HCT116 (cell line): ENCODE results near the gene COMMD4. TPM values are rescaled to one million over a fixed set of nuclear protein-coding genes. Genes with fewer than 3 reads are reported as not detected.
A peak's percentile ranks its signal among the peaks of the same experiment; 100 is the strongest.

ENCODE experiments used
- ATAC-seq: fragments of 200-7000 bp; cut with Tn5 transposase; 2 replicates; pipeline ENCODE4 v1.9.1; 2020; ENCODE audit warnings: mild to moderate bottlenecking, moderate library complexity
- BruUV-seq: library from RNA; stranded (reverse); fragments of 400-500 nt; replicated peaks from 2 replicates; lab custom pipeline; 2021; lab: Mats Ljungman, UMichigan
- CTCF ChIA-PET: fragments of 300-600 bp; sonication (Branson Sonifier 250); formaldehyde crosslinking; loops from one replicate; lab custom pipeline; 2021; ENCODE audit warnings: antibody characterized with exemption; lab: Charles Lee
- POLR2A ChIA-PET: fragments of 300-600, 350-600 bp; sonication (Branson Sonifier 250); formaldehyde crosslinking; loops from one replicate; lab custom pipeline; 2021; ENCODE audit warnings: antibody characterized with exemption; lab: Charles Lee
- RAD21 ChIA-PET, 2 experiments: fragments of 300-600 bp; sonication (Branson Sonifier 250); formaldehyde crosslinking; loops; one replicate each; lab custom pipeline; 2023; ENCODE audit warnings: low total read pairs in 2 of 2; ENCODE audit not compliant: uncharacterized antibody in 2 of 2, unreplicated experiment in 2 of 2, low non-redundant PET in 1 of 2; lab: Charles Lee
- DNase-seq: peaks from one replicate; pipeline ENCODE4 v3.0.0-alpha.2; 2010; ENCODE audit warnings: low read depth, low spot score
- H2AFZ ChIP-seq: fragments of 200-600 bp; shearing (Covaris generic), sonication (generic); 2 replicates; pipeline ENCODE4 v1.6.1; 2017; ENCODE audit warnings: low read depth, mixed run types, mixed read lengths, antibody characterized with exemption, low read length; ENCODE audit not compliant: poor library complexity, severe bottlenecking
- H3K27ac ChIP-seq: 2 replicates; pipeline ENCODE4 v1.5.1; 2012; ENCODE audit warnings: low read depth, low read length
- H3K27me3 ChIP-seq: fragments of 200-600 bp; sonication (generic); 2 replicates; pipeline ENCODE4 v1.6.1; 2016; ENCODE audit warnings: mixed run types, low read length, mixed read lengths; ENCODE audit not compliant: insufficient read depth
- H3K36me3 ChIP-seq, 2 experiments: fragments of 200-500 bp in 1 of 2; fragments of 200-600 bp in 1 of 2; sonication (Bioruptor generic) in 1 of 2; sonication (generic) in 1 of 2; 2 replicates each; pipeline versions ENCODE4 v1.5.1 to v1.6.1; 2014 to 2016; ENCODE audit warnings: low read length in 2 of 2, inconsistent platforms in 1 of 2, mixed read lengths in 1 of 2, mixed run types in 1 of 2; ENCODE audit not compliant: insufficient read depth in 2 of 2, control insufficient read depth in 1 of 2
- H3K4me1 ChIP-seq, 2 experiments: fragments of 200-600 bp in 1 of 2; sonication (generic) in 1 of 2; 2 replicates each; pipeline versions ENCODE4 v1.5.1 to v1.6.1; 2012 to 2017; ENCODE audit warnings: low read length in 2 of 2, inconsistent platforms in 1 of 2, mild to moderate bottlenecking in 1 of 2, mixed read lengths in 1 of 2, mixed run types in 1 of 2, moderate library complexity in 1 of 2; ENCODE audit not compliant: insufficient read depth in 2 of 2, control insufficient read depth in 1 of 2
- H3K4me2 ChIP-seq: fragments of 200-600 bp; sonication (generic); 2 replicates; pipeline ENCODE4 v1.6.1; 2017; ENCODE audit warnings: mixed run types, low read length, mixed read lengths
- H3K4me3 ChIP-seq, 2 experiments: fragments of 200-600 bp in 1 of 2; sonication (generic) in 1 of 2; replicated peaks in 1 of 2; 2 replicates each; pipeline ENCODE4 v1.5.1; 2011 to 2016; ENCODE audit warnings: low read length in 2 of 2, control low read depth in 1 of 2, low read depth in 1 of 2, mild to moderate bottlenecking in 1 of 2, mixed read lengths in 1 of 2, mixed run types in 1 of 2
- H3K79me2 ChIP-seq: fragments of 200-600 bp; sonication (generic); 2 replicates; pipeline ENCODE4 v1.6.1; 2017; ENCODE audit warnings: mild to moderate bottlenecking, mixed run types, low read length, moderate library complexity, mixed read lengths; ENCODE audit not compliant: insufficient read depth
- H3K9ac ChIP-seq: fragments of 200-600 bp; sonication (generic); 2 replicates; pipeline ENCODE4 v1.6.1; 2016; ENCODE audit warnings: low read length, mixed read lengths
- H3K9me2 ChIP-seq: fragments of 200-600 bp; sonication (generic), shearing (Covaris generic); 2 replicates; pipeline ENCODE4 v1.6.1; 2017; ENCODE audit warnings: mixed run types, mild to moderate bottlenecking, moderate library complexity; ENCODE audit not compliant: insufficient read depth
- H3K9me3 ChIP-seq, 2 experiments: fragments of 200-500 bp in 1 of 2; fragments of 200-600 bp in 1 of 2; sonication (Bioruptor generic) in 1 of 2; sonication (generic) in 1 of 2; 2 replicates each; pipeline ENCODE4 v1.6.1; 2014 to 2017; ENCODE audit warnings: low read length in 2 of 2, mixed read lengths in 2 of 2, inconsistent platforms in 1 of 2, low read depth in 1 of 2, mild to moderate bottlenecking in 1 of 2, mixed run types in 1 of 2, moderate library complexity in 1 of 2; ENCODE audit not compliant: control insufficient read depth in 1 of 2, insufficient read depth in 1 of 2
- H4K20me1 ChIP-seq: fragments of 200-600 bp; sonication (generic), shearing (Covaris generic); 2 replicates; pipeline ENCODE4 v1.6.1; 2017; ENCODE audit warnings: mixed run types, mild to moderate bottlenecking, moderate library complexity; ENCODE audit not compliant: insufficient read depth
- ATF3 ChIP-seq: IDR thresholded peaks from 2 replicates; pipeline ENCODE4 v1.6.1; 2012
- CBX3 ChIP-seq: IDR thresholded peaks from 2 replicates; pipeline ENCODE4 v1.6.1; 2012; ENCODE audit warnings: low read depth
- CEBPB ChIP-seq: IDR thresholded peaks from 2 replicates; pipeline ENCODE4 v1.6.1; 2012; ENCODE audit warnings: low read depth
- CTCF ChIP-seq, 3 experiments: fragments of 200-600 bp in 1 of 3; sonication (generic) in 1 of 3; IDR thresholded peaks in 2 of 3; conservative IDR thresholded peaks in 1 of 3; 2 replicates each; pipeline ENCODE4 v1.5.1; 2012 to 2017; ENCODE audit warnings: low read depth in 2 of 3, low read length in 2 of 3, antibody characterized with exemption in 1 of 3, borderline replicate concordance in 1 of 3, control low read depth in 1 of 3, mild to moderate bottlenecking in 1 of 3, mixed read lengths in 1 of 3, mixed run types in 1 of 3, moderate library complexity in 1 of 3; ENCODE audit not compliant: insufficient read depth in 1 of 3
- EGR1 ChIP-seq: IDR thresholded peaks from 2 replicates; pipeline ENCODE4 v1.6.1; 2012; ENCODE audit warnings: low read depth
- EZH2 ChIP-seq: fragments of 200-600 bp; sonication (generic); IDR thresholded peaks from 2 replicates; pipeline ENCODE4 v1.6.1; 2017; ENCODE audit warnings: antibody characterized with exemption, mixed run types
- EZH2phosphoT487 ChIP-seq: fragments of 200-600 bp; IDR thresholded peaks from 2 replicates; pipeline ENCODE4 v1.6.1; 2018; ENCODE audit warnings: antibody characterized with exemption, borderline replicate concordance
- FOSL1 ChIP-seq: IDR thresholded peaks from 2 replicates; pipeline ENCODE4 v1.6.1; 2012; ENCODE audit warnings: low read depth
- JUND ChIP-seq: IDR thresholded peaks from 2 replicates; pipeline ENCODE4 v1.6.1; 2012
- MAX ChIP-seq: IDR thresholded peaks from 2 replicates; pipeline ENCODE4 v1.6.1; 2012
- POLR2A ChIP-seq: IDR thresholded peaks from 2 replicates; pipeline ENCODE4 v1.7.0; 2011; ENCODE audit warnings: borderline replicate concordance; ENCODE audit not compliant: insufficient read depth, insufficient read length; ENCODE audit errors: extremely low read depth
- POLR2AphosphoS5 ChIP-seq: IDR thresholded peaks from 2 replicates; pipeline ENCODE4 v1.6.1; 2011; ENCODE audit warnings: mild to moderate bottlenecking, low read depth, low read length, moderate library complexity
- RAD21 ChIP-seq: IDR thresholded peaks from 2 replicates; pipeline ENCODE4 v1.6.1; 2012; ENCODE audit warnings: low read depth, mild to moderate bottlenecking
- REST ChIP-seq: IDR thresholded peaks from 2 replicates; pipeline ENCODE4 v1.6.1; 2012; ENCODE audit warnings: low read depth
- SIN3A ChIP-seq: IDR thresholded peaks from 2 replicates; pipeline ENCODE4 v1.6.1; 2012; ENCODE audit warnings: low read depth
- SP1 ChIP-seq: IDR thresholded peaks from 2 replicates; pipeline ENCODE4 v1.6.1; 2012; ENCODE audit warnings: low read depth
- SRF ChIP-seq: IDR thresholded peaks from 2 replicates; pipeline ENCODE4 v1.6.1; 2012; ENCODE audit warnings: low read depth
- TCF7L2 ChIP-seq: IDR thresholded peaks from 2 replicates; pipeline ENCODE4 v1.7.0; 2011; ENCODE audit warnings: borderline replicate concordance, inconsistent platforms; ENCODE audit not compliant: insufficient read depth, insufficient read length; ENCODE audit errors: extremely low read depth
- YY1 ChIP-seq: IDR thresholded peaks from 2 replicates; pipeline ENCODE4 v1.6.1; 2011; ENCODE audit warnings: low read length, low read depth, moderate library complexity, mild to moderate bottlenecking; ENCODE audit not compliant: insufficient replicate concordance; ENCODE audit errors: extremely low read depth
- ZFX ChIP-seq: fragments of 450-650 bp; IDR thresholded peaks from 2 replicates; pipeline ENCODE4 v1.6.1; 2017
- ZNF274 ChIP-seq: fragments of 200-500 bp; sonication (Bioruptor generic); IDR thresholded peaks from 2 replicates; pipeline ENCODE4 v1.6.1; 2014; ENCODE audit warnings: mild to moderate bottlenecking, low read depth, low read length, inconsistent platforms
- intact Hi-C: fragments of 100-400 bp; cut with micrococcal nuclease; formaldehyde crosslinking; loops from 2 replicates; pipeline ENCODE4 v1.10.0; 2022
- total RNA-seq: library from RNA; stranded (reverse); gene quantifications from one replicate; pipeline ENCODE4 v1.2.1, GENCODE V29; 2021; ENCODE audit not compliant: unreplicated experiment

Gene COMMD4
- total RNA-seq, 1 experiment from 2014 or later, result 141 TPM

GRCh38 chr15:75367913-75368688 lies 32.2 kb downstream of the COMMD4 start, which contains the start of gene MAN2C1:
MAN2C1 (minus strand) TSS chr15:75368607; CDS start chr15:75368583, 24 bp downstream.
- intact Hi-C loops, result loop anchor here (1.0 to 5.0 kb wide), 5 partner anchors 259 to 434 kb away; partner anchors contain the start of genes IMP3 and SNUPN
- DNase-seq, result peak; percentile 97
- peak; percentile 92 for TF ChIP-seq POLR2A
- TF ChIP-seq SP1, result no peak; the same call in 1 of the 2 replicates
- TF ChIP-seq RAD21, result peak; percentile 89
- TF ChIP-seq ZFX, result peak; percentile 86; the same call in 1 of the 2 replicates
- TF ChIP-seq CEBPB, result no peak
- TF ChIP-seq CTCF (IDR thresholded peaks at IDR 0.05 in 2 of 3, conservative IDR thresholded peaks at IDR 0.05 in 1 of 3; ENCODE audit: borderline replicate concordance in 1 of 3, insufficient read depth in 1 of 3, low read depth in 2 of 3, low read length in 2 of 3), result peak; percentile 77 to 95 (median 88)
- TF ChIP-seq ATF3, result no peak
- TF ChIP-seq YY1, result peak; percentile 91
- no peak for TF ChIP-seq ZNF274
- TF ChIP-seq FOSL1, result no peak; the same call in 1 of the 2 replicates
- TF ChIP-seq SIN3A, result peak; percentile 81
- TF ChIP-seq EZH2phosphoT487, result no peak
- TF ChIP-seq TCF7L2, result peak; percentile 57
- TF ChIP-seq JUND, result no peak
- TF ChIP-seq SRF, result peak; percentile 66
- TF ChIP-seq EGR1, result peak; percentile 57; the same call in 1 of the 2 replicates
- TF ChIP-seq EZH2, result no peak
- peak; percentile 93 for TF ChIP-seq CBX3
- TF ChIP-seq MAX, result peak; percentile 50
- TF ChIP-seq REST, result no peak
- peak; percentile 95 for TF ChIP-seq POLR2AphosphoS5

More at GRCh38 chr15:75367913-75368688, 32.2 kb downstream of the COMMD4 start, which contains the start of gene MAN2C1:
- Histone ChIP-seq H2AFZ (no peak within 1 kb of the TSS), H3K36me3 (peaks cover 24 to 26% of the 10 kb centered on the region in 2 experiments), H3K9me3 (no peaks in the 10 kb centered on the region), H3K4me3 (peak within 1 kb of the TSS; percentile 68 to 84), H3K27me3 (no peaks in the 10 kb centered on the region), H3K9me2 (no peaks in the 10 kb centered on the region), H3K27ac (peak within 1 kb of the TSS; percentile 95), H3K9ac (peak within 1 kb of the TSS; percentile 96), H3K4me1 (peaks cover 11 to 23% of the 10 kb centered on the region in 2 experiments), H3K79me2 (peaks cover 6% of the 10 kb centered on the region), H4K20me1 (no peaks in the 10 kb centered on the region), H3K4me2 (peak within 1 kb of the TSS; percentile 80)
- ChIA-PET POLR2A (interaction anchor here (0.6 to 3.1 kb wide), 16 partner anchors 11 to 345 kb away, joined by 3 to 39 read pairs (median 4); partner anchors contain the start of genes CSPG4, IMP3, NEIL1 and SIN3A), CTCF (interaction anchor here (0.6 to 2.5 kb wide), 30 partner anchors 10 to 747 kb away, joined by 3 to 34 read pairs (median 4); partner anchors contain the start of genes IMP3, NEIL1, SIN3A and SNUPN), RAD21 (interaction anchor here (0.7 to 1.6 kb wide), 10 partner anchors 21 to 434 kb away, joined by 3 to 8 read pairs (median 4); partner anchors contain the start of genes IMP3 (in 1 of the 2), NEIL1 (in 1 of the 2) and SNX33 (in 1 of the 2))
- peak; percentile 94 for ATAC-seq
- BruUV-seq, result no TSS peak
